HepG2 (cell line): ENCODE measurements around the gene RPL23. TPM values are rescaled to one million over a fixed set of nuclear protein-coding genes. Genes with fewer than 3 reads are reported as not detected.

Source experiments
- FOXJ3 ChIP-seq: sonication (generic); formaldehyde crosslinking; IDR thresholded peaks from 2 replicates; pipeline ENCODE4 v1.4.0; 2020; ENCODE audit warnings: missing genetic modification reagents, mild to moderate bottlenecking, borderline replicate concordance
- FOXP4 ChIP-seq: sonication (generic); formaldehyde crosslinking; IDR thresholded peaks from 2 replicates; pipeline ENCODE4 v1.4.0; 2020; ENCODE audit warnings: missing genetic modification reagents
- IRF2 ChIP-seq: IDR thresholded peaks from 2 replicates; pipeline ENCODE4 v1.6.1; 2018; ENCODE audit warnings: missing genetic modification reagents, missing compliant biosample characterization
- MAZ ChIP-seq, 2 experiments: sonication (generic) in 1 of 2; formaldehyde crosslinking in 1 of 2; IDR thresholded peaks; 2 replicates each; pipeline versions ENCODE4 v1.5.0 to v1.6.1; 2012 to 2020; ENCODE audit warnings: low read depth in 2 of 2, mild to moderate bottlenecking in 2 of 2, borderline replicate concordance in 1 of 2, improper control_type of control experiment in 1 of 2, low read length in 1 of 2, missing genetic modification reagents in 1 of 2, moderate library complexity in 1 of 2
- MIER2 ChIP-seq: IDR thresholded peaks from 2 replicates; pipeline ENCODE4 v1.6.1; 2016; ENCODE audit warnings: missing biosample characterization, missing genetic modification reagents
- MTA3 ChIP-seq: sonication (generic); formaldehyde crosslinking; IDR thresholded peaks from 2 replicates; pipeline ENCODE4 v1.4.0; 2020; ENCODE audit warnings: missing genetic modification reagents
- NR2F1 ChIP-seq, 2 experiments: fragments of 450-650 bp in 1 of 2; formaldehyde crosslinking in 1 of 2; IDR thresholded peaks; 2 replicates each; pipeline versions ENCODE4 v1.5.0 to v1.6.1; 2016 to 2020; ENCODE audit warnings: mild to moderate bottlenecking in 1 of 2, missing compliant biosample characterization in 1 of 2, missing genetic modification reagents in 1 of 2, moderate library complexity in 1 of 2
- NR2F2 ChIP-seq: IDR thresholded peaks from 2 replicates; pipeline ENCODE4 v1.6.1; 2012; ENCODE audit warnings: low read depth, inconsistent platforms, borderline replicate concordance
- PAX8 ChIP-seq: sonication (generic); formaldehyde crosslinking; IDR thresholded peaks from 2 replicates; pipeline ENCODE4 v1.8.0; 2022; ENCODE audit warnings: mild to moderate bottlenecking, missing genetic modification reagents, borderline replicate concordance
- POLR2AphosphoS5 ChIP-seq: IDR thresholded peaks from 2 replicates; pipeline ENCODE4 v1.6.1; 2012; ENCODE audit warnings: low read depth, low read length
- RFXAP ChIP-seq: sonication (generic); formaldehyde crosslinking; IDR thresholded peaks from 2 replicates; pipeline ENCODE4 v1.4.0; 2020; ENCODE audit warnings: missing genetic modification reagents, borderline replicate concordance
- SOX6 ChIP-seq, 2 experiments: fragments of 450-650 bp in 1 of 2; sonication (generic) in 1 of 2; formaldehyde crosslinking in 1 of 2; IDR thresholded peaks; 2 replicates each; pipeline versions ENCODE4 v1.4.0 to v1.6.1; 2017 to 2020; ENCODE audit warnings: antibody characterized with exemption in 1 of 2, mild to moderate bottlenecking in 1 of 2, missing genetic modification reagents in 1 of 2
- SP2 ChIP-seq: sonication (generic); formaldehyde crosslinking; IDR thresholded peaks from 2 replicates; pipeline ENCODE4 v1.5.1; 2020; ENCODE audit warnings: mild to moderate bottlenecking, missing genetic modification reagents
- SRSF1 ChIP-seq: fragments of 200-400 bp; formaldehyde crosslinking; optimal IDR thresholded peaks from 2 replicates; pipeline ENCODE3; 2017; ENCODE audit warnings: mild to moderate bottlenecking, low read depth, low read length, moderate library complexity
- ZBTB21 ChIP-seq: sonication (generic); formaldehyde crosslinking; IDR thresholded peaks from 2 replicates; pipeline ENCODE4 v1.4.0; 2020; ENCODE audit warnings: missing genetic modification reagents
- ZBTB3 ChIP-seq: sonication (generic); formaldehyde crosslinking; IDR thresholded peaks from 2 replicates; pipeline ENCODE4 v1.4.0; 2020; ENCODE audit warnings: low read depth, mild to moderate bottlenecking, moderate library complexity, missing genetic modification reagents, borderline replicate concordance
- ZBTB42 ChIP-seq: sonication (generic); formaldehyde crosslinking; IDR thresholded peaks from 2 replicates; pipeline ENCODE4 v1.5.0; 2020; ENCODE audit warnings: mild to moderate bottlenecking, missing genetic modification reagents
- ZFP82 ChIP-seq: sonication (generic); formaldehyde crosslinking; IDR thresholded peaks from 2 replicates; pipeline ENCODE4 v1.5.1; 2020; ENCODE audit warnings: mild to moderate bottlenecking, missing genetic modification reagents, borderline replicate concordance
- ZMYM2 ChIP-seq: sonication (generic); formaldehyde crosslinking; IDR thresholded peaks from 2 replicates; pipeline ENCODE4 v1.8.0; 2022; ENCODE audit warnings: mild to moderate bottlenecking, missing genetic modification reagents
- ZNF124 ChIP-seq: sonication (generic); formaldehyde crosslinking; IDR thresholded peaks from 2 replicates; pipeline ENCODE4 v1.4.0; 2020; ENCODE audit warnings: missing genetic modification reagents
- ZNF136 ChIP-seq: sonication (generic); formaldehyde crosslinking; IDR thresholded peaks from 2 replicates; pipeline ENCODE4 v1.8.1; 2022; ENCODE audit warnings: low read depth, mild to moderate bottlenecking, moderate library complexity, missing genetic modification reagents
- ZNF256 ChIP-seq: sonication (generic); formaldehyde crosslinking; conservative IDR thresholded peaks from 2 replicates; pipeline ENCODE4 v1.4.0; 2020; ENCODE audit warnings: missing genetic modification reagents
- ZNF317 ChIP-seq: sonication (generic); formaldehyde crosslinking; IDR thresholded peaks from 2 replicates; pipeline ENCODE4 v1.5.0; 2020; ENCODE audit warnings: mild to moderate bottlenecking, missing genetic modification reagents
- ZNF383 ChIP-seq: sonication (generic); formaldehyde crosslinking; IDR thresholded peaks from 2 replicates; pipeline ENCODE4 v1.4.0; 2020; ENCODE audit warnings: missing genetic modification reagents, mild to moderate bottlenecking, borderline replicate concordance
- ZNF547 ChIP-seq: sonication (generic); formaldehyde crosslinking; IDR thresholded peaks from 2 replicates; pipeline ENCODE4 v1.5.1; 2020; ENCODE audit warnings: mild to moderate bottlenecking, missing genetic modification reagents
- ZNF740 ChIP-seq: sonication (generic); formaldehyde crosslinking; IDR thresholded peaks from 2 replicates; pipeline ENCODE4 v1.4.0; 2020; ENCODE audit warnings: missing genetic modification reagents
- ZNF749 ChIP-seq: sonication (generic); formaldehyde crosslinking; IDR thresholded peaks from 2 replicates; pipeline ENCODE4 v1.8.0; 2022; ENCODE audit warnings: mild to moderate bottlenecking, missing genetic modification reagents, moderate library complexity, borderline replicate concordance
- ZNF772 ChIP-seq: sonication (generic); formaldehyde crosslinking; IDR thresholded peaks from 2 replicates; pipeline ENCODE4 v1.5.0; 2020; ENCODE audit warnings: mild to moderate bottlenecking, missing genetic modification reagents
- ZNF782 ChIP-seq: sonication (generic); formaldehyde crosslinking; IDR thresholded peaks from 2 replicates; pipeline ENCODE4 v1.4.0; 2020; ENCODE audit warnings: missing genetic modification reagents, mild to moderate bottlenecking, borderline replicate concordance
- polyA plus RNA-seq, 8 experiments: library from polyadenylated mRNA; depleted of rRNA in 3 of 8; stranded (reverse) in 7 of 8; unstranded in 1 of 8; fragments of >200 nt; fragmentation: Illumina TruSeq in 4 of 8; extraction: Trizol in 4 of 8; gene quantifications; 2 replicates each; pipeline versions ENCODE4 v1.2.1 to v1.2.3, GENCODE V29; 2011 to 2016; ENCODE audit warnings: low read depth in 4 of 8, missing spikeins in 1 of 8, mixed read lengths in 1 of 8; ENCODE audit not compliant: insufficient read depth in 1 of 8
- total RNA-seq, 5 experiments: library from RNA; depleted of rRNA; stranded (reverse); fragments of >200 nt; fragmentation: Illumina TruSeq; extraction: Trizol; gene quantifications; 2 replicates each; pipeline ENCODE4 v1.2.3, GENCODE V29; 2016; ENCODE audit warnings: low read depth in 1 of 5

Gene RPL23
- total and polyA plus RNA-seq, 2 of the 13 experiments (the other 11 are each of a cell fraction or from before 2014, with no cell fraction given), result 2,790 to 4,860 TPM

GRCh38 chr17:38871247-38872015 lies 17.9 kb upstream of the RPL23 start (continued):
- TF ChIP-seq ZNF547 (CRISPR knock-in tag) (no peak; the same call in 1 of the 2 replicates), ZFP82 (CRISPR knock-in tag) (peak; percentile 39; the same call in 1 of the 2 replicates), MIER2 (CRISPR knock-in tag) (peak; percentile 62; the same call in 1 of the 2 replicates), ZBTB42 (CRISPR knock-in tag) (no peak), ZNF772 (CRISPR knock-in tag) (no peak; the same call in 1 of the 2 replicates), ZBTB21 (no peak), ZNF782 (CRISPR knock-in tag) (peak; percentile 53; the same call in 1 of the 2 replicates), ZNF256 (CRISPR knock-in tag) (no peak), ZNF740 (CRISPR knock-in tag) (peak; percentile 79), ZNF749 (CRISPR knock-in tag) (no peak), MAZ (IDR thresholded peaks at IDR 0.05; ENCODE audit: borderline replicate concordance, low read depth, low read length) (peak; percentile 90), MAZ (CRISPR knock-in tag; IDR thresholded peaks at IDR 0.05; ENCODE audit: low read depth) (peak; percentile 70), ZMYM2 (no peak), POLR2AphosphoS5 (peak; percentile 72), ZNF317 (CRISPR knock-in tag) (no peak), IRF2 (CRISPR knock-in tag) (peak; percentile 74; the same call in 1 of the 2 replicates), ZNF136 (CRISPR knock-in tag) (peak; percentile 32; the same call in 1 of the 2 replicates), NR2F2 (peak; percentile 92), SP2 (no peak), MTA3 (CRISPR knock-in tag) (no peak), NR2F1 (CRISPR knock-in tag; IDR thresholded peaks at IDR 0.05) (peak; percentile 98), ZBTB3 (CRISPR knock-in tag) (no peak; the same call in 1 of the 2 replicates), PAX8 (CRISPR knock-in tag) (no peak), SRSF1 (no peak), ZNF124 (CRISPR knock-in tag) (no peak), FOXP4 (CRISPR knock-in tag) (peak; percentile 89), FOXJ3 (CRISPR knock-in tag) (no peak), SOX6 (IDR thresholded peaks at IDR 0.05) (no peak), SOX6 (CRISPR knock-in tag; IDR thresholded peaks at IDR 0.05) (peak; percentile 87), ZNF383 (CRISPR knock-in tag) (no peak), RFXAP (peak; percentile 83; the same call in 1 of the 2 replicates)
